ENCODE results near the gene HECW1. TPM values are rescaled to one million over a fixed set of nuclear protein-coding genes. Genes with fewer than 3 reads are reported as not detected.

The HECW1 gene
- polyA plus RNA-seq, 1 donor (not counting 4 experiments of a cell fraction or from before 2014, with no cell fraction given): not detected

DNA sequence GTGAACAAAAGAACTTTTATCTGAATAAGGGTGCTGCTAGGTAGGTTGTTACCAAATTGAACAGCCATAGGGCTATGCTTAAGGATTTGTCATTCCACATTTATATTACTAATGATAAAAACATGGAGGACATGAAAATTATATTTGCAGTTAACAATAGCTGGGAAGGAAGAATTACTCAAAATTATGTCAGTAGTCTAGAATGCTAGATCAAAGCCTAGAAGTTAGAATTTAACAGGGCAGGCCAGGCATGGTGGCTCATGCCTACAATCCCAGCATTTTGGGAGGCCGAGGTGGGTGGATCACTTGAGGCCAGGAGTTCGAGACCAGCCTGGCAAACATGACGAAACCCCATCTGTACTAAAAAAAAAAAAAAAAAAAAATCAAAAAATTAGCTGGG, 479.9 kb downstream of the HECW1 start:
- peaks cover 29% of the 10 kb centered on the region for H4K20me1 ChIP-seq (ENCODE audit: control insufficient read depth, extremely low read depth, insufficient read depth, low read length)
- peaks cover 2 to 13% of the 10 kb centered on the region in 2 experiments for H3K36me3 ChIP-seq (ENCODE audit: control insufficient read depth in 2 of 2, extremely low read depth in 1 of 2, insufficient read depth in 2 of 2, low read length in 2 of 2)
- FAIRE-seq: no peak
- no peak for DNase-seq (ENCODE audit: low read depth, low spot score)
- H3K9me1 ChIP-seq (ENCODE audit: control insufficient read depth, extremely low read depth, insufficient read depth, low read length): peaks cover 3% of the 10 kb centered on the region
- no peak for TF ChIP-seq EZH2 (IDR thresholded peaks at IDR 0.05; ENCODE audit: low read length)
- TF ChIP-seq, protein P1, sequence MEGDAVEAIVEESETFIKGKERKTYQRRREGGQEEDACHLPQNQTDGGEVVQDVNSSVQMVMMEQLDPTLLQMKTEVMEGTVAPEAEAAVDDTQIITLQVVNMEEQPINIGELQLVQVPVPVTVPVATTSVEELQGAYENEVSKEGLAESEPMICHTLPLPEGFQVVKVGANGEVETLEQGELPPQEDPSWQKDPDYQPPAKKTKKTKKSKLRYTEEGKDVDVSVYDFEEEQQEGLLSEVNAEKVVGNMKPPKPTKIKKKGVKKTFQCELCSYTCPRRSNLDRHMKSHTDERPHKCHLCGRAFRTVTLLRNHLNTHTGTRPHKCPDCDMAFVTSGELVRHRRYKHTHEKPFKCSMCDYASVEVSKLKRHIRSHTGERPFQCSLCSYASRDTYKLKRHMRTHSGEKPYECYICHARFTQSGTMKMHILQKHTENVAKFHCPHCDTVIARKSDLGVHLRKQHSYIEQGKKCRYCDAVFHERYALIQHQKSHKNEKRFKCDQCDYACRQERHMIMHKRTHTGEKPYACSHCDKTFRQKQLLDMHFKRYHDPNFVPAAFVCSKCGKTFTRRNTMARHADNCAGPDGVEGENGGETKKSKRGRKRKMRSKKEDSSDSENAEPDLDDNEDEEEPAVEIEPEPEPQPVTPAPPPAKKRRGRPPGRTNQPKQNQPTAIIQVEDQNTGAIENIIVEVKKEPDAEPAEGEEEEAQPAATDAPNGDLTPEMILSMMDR (optimal IDR thresholded peaks at IDR 0.05 in 1 of 3, IDR thresholded peaks at IDR 0.05 in 1 of 3, conservative IDR thresholded peaks at IDR 0.05 in 1 of 3; ENCODE audit: extremely low read depth in 1 of 3, insufficient read depth in 2 of 3, low read length in 3 of 3): no peak
- peak overlapping the region; percentile 22 for H3K4me2 ChIP-seq (ENCODE audit: control insufficient read depth, extremely low read depth, insufficient read depth, low read depth, low read length)
- no peaks in the 10 kb centered on the region for H3K9me3 ChIP-seq (ENCODE audit: control insufficient read depth, low read depth, low read length)
- peaks cover 99% of the 10 kb centered on the region for H3K79me2 ChIP-seq (ENCODE audit: control insufficient read depth, insufficient read depth, low read length)
- dilution Hi-C loops (cut with MboI; ENCODE audit: extremely low pct_ligation_motif_present, low sequenced_read_pairs): no loop called here
- no peak overlapping the region for H3K9ac ChIP-seq (ENCODE audit: control insufficient read depth, extremely low read depth, insufficient read depth, low read length)
- peak overlapping the region; percentile 76 for H3K27ac ChIP-seq (ENCODE audit: control insufficient read depth, insufficient read depth, low read length)
- H3K4me3 ChIP-seq (ENCODE audit: control insufficient read depth in 2 of 3, extremely low read depth in 1 of 3, insufficient read depth in 2 of 3, low read depth in 1 of 3, low read length in 3 of 3): no peak overlapping the region
- H2AFZ ChIP-seq (ENCODE audit: control insufficient read depth, low read length): no peak overlapping the region
- no peaks in the 10 kb centered on the region for H3K27me3 ChIP-seq (ENCODE audit: control insufficient read depth, extremely low read depth, insufficient read depth, low read length)
- H3K4me1 ChIP-seq (ENCODE audit: control insufficient read depth, extremely low read depth, insufficient read depth, low read length): peaks cover 57% of the 10 kb centered on the region

DNA sequence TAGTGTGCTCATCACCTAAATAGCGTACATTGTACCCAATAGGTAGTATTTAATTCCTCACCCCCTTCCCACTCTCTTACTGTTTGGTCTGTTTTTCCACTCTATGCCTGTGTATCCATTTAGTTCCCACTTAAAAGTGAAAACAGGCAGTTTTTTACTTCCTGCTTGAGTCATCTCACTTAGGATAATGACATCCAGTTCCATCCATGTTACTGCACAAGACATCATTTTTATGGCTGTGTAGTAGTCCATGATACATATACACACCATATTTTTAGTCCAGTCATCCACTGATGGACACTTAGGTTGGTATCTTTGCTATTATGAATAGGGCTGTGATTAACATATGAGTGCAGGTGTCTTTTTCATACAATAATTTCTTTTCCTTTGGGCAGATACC, 480.6 kb downstream of the HECW1 start:
- Histone ChIP-seq H3K79me2 (ENCODE audit: control insufficient read depth, insufficient read depth, low read length) (peaks cover 99% of the 10 kb centered on the region), H3K9ac (ENCODE audit: control insufficient read depth, extremely low read depth, insufficient read depth, low read length) (no peak overlapping the region), H3K36me3 (ENCODE audit: control insufficient read depth in 2 of 2, extremely low read depth in 1 of 2, insufficient read depth in 2 of 2, low read length in 2 of 2) (peaks cover 4 to 13% of the 10 kb centered on the region in 2 experiments), H2AFZ (ENCODE audit: control insufficient read depth, low read length) (no peak overlapping the region), H3K27ac (ENCODE audit: control insufficient read depth, insufficient read depth, low read length) (no peak overlapping the region), H3K4me3 (ENCODE audit: control insufficient read depth in 2 of 3, extremely low read depth in 1 of 3, insufficient read depth in 2 of 3, low read depth in 1 of 3, low read length in 3 of 3) (no peak overlapping the region), H3K27me3 (ENCODE audit: control insufficient read depth, extremely low read depth, insufficient read depth, low read length) (no peaks in the 10 kb centered on the region), H3K9me3 (ENCODE audit: control insufficient read depth, low read depth, low read length) (no peaks in the 10 kb centered on the region), H4K20me1 (ENCODE audit: control insufficient read depth, extremely low read depth, insufficient read depth, low read length) (peaks cover 32% of the 10 kb centered on the region), H3K4me1 (ENCODE audit: control insufficient read depth, extremely low read depth, insufficient read depth, low read length) (peaks cover 54% of the 10 kb centered on the region), H3K9me1 (ENCODE audit: control insufficient read depth, extremely low read depth, insufficient read depth, low read length) (peaks cover 3% of the 10 kb centered on the region), H3K4me2 (ENCODE audit: control insufficient read depth, extremely low read depth, insufficient read depth, low read depth, low read length) (peak overlapping the region; percentile 22)
- TF ChIP-seq, protein P1 (optimal IDR thresholded peaks at IDR 0.05 in 1 of 3, IDR thresholded peaks at IDR 0.05 in 1 of 3, conservative IDR thresholded peaks at IDR 0.05 in 1 of 3; ENCODE audit: extremely low read depth in 1 of 3, insufficient read depth in 2 of 3, low read length in 3 of 3): no peak
- TF ChIP-seq EZH2 (IDR thresholded peaks at IDR 0.05; ENCODE audit: low read length): no peak
- DNase-seq (ENCODE audit: low read depth, low spot score) (no peak), FAIRE-seq (no peak)
- dilution Hi-C loops (cut with MboI; ENCODE audit: extremely low pct_ligation_motif_present, low sequenced_read_pairs): no loop called here

All from keratinocyte (primary cell).